Stimulated activated memory B cell treated with anti-CD40 and anti-IgM and Interleukin-4, amounts not matched to agents 10 μg/mL and 1 μg/mL and 100 μg/mL, for 72 hours (primary cell): Measurements from ENCODE around the gene RC3H1.

Source experiments
- ATAC-seq: fragments of 150-1000 bp; cut with Tn5 transposase; 2 replicates; pipeline ENCODE4 v1.10.0; 2021
- H3K27ac Mint-ChIP-seq: one replicate; pipeline ENCODE4 v1.8.0; 2022; ENCODE audit warnings: mild to moderate bottlenecking, mixed read lengths
- H3K27me3 Mint-ChIP-seq: one replicate; pipeline ENCODE4 v1.8.0; 2022; ENCODE audit warnings: mixed read lengths
- H3K36me3 Mint-ChIP-seq: one replicate; pipeline ENCODE4 v1.8.0; 2022; ENCODE audit warnings: mixed read lengths
- H3K4me1 Mint-ChIP-seq: one replicate; pipeline ENCODE4 v1.8.0; 2022; ENCODE audit warnings: mixed read lengths
- H3K4me3 Mint-ChIP-seq: one replicate; pipeline ENCODE4 v1.8.0; 2022; ENCODE audit warnings: mild to moderate bottlenecking, moderate library complexity, mixed read lengths
- H3K9me3 Mint-ChIP-seq: one replicate; pipeline ENCODE4 v1.8.0; 2022; ENCODE audit warnings: mixed read lengths

Gene RC3H1

GRCh38 chr1:173888749-173889148, 133.4 kb downstream of the RC3H1 start:
- Mint-ChIP-seq H3K27me3 (no peaks in the 10 kb centered on the region), H3K4me1 (peaks cover 10% of the 10 kb centered on the region), H3K9me3 (no peaks in the 10 kb centered on the region), H3K36me3 (peaks cover 41% of the 10 kb centered on the region), H3K4me3 (no peak overlapping the region), H3K27ac (no peak overlapping the region)
- no peak for ATAC-seq

GRCh38 chr1:173887627-173888026, 134.5 kb downstream of the RC3H1 start:
- Mint-ChIP-seq H3K27me3 (no peaks in the 10 kb centered on the region), H3K4me3 (no peak overlapping the region), H3K4me1 (peaks cover 10% of the 10 kb centered on the region), H3K36me3 (peaks cover 40% of the 10 kb centered on the region), H3K27ac (no peak overlapping the region), H3K9me3 (no peaks in the 10 kb centered on the region)
- ATAC-seq: no peak

- no peaks in the 10 kb centered on the region for H3K9me3 Mint-ChIP-seq
- H3K4me3 Mint-ChIP-seq: no peak overlapping the region
- peaks cover 40% of the 10 kb centered on the region for H3K36me3 Mint-ChIP-seq
- H3K27ac Mint-ChIP-seq: no peak overlapping the region
- no peak for ATAC-seq
- peaks cover 10% of the 10 kb centered on the region for H3K4me1 Mint-ChIP-seq
- no peaks in the 10 kb centered on the region for H3K27me3 Mint-ChIP-seq
Measured at GRCh38 chr1:173886746-173887611, 135.2 kb downstream of the RC3H1 start.

- no peak overlapping the region for H3K4me3 Mint-ChIP-seq
- H3K36me3 Mint-ChIP-seq: peaks cover 23% of the 10 kb centered on the region
- no peaks in the 10 kb centered on the region for H3K9me3 Mint-ChIP-seq
- H3K27me3 Mint-ChIP-seq: no peaks in the 10 kb centered on the region
- no peak for ATAC-seq
- peaks cover 6% of the 10 kb centered on the region for H3K4me1 Mint-ChIP-seq
- H3K27ac Mint-ChIP-seq: no peak overlapping the region
Measured at GRCh38 chr1:173884701-173885100, 137.5 kb downstream of the RC3H1 start.
